ENCODE measurements around the gene OSBPL2.
A peak's percentile ranks its signal among the peaks of the same experiment; 100 is the strongest.

Gene OSBPL2

GRCh38 chr20:62309947-62310756 lies 71.8 kb downstream of the OSBPL2 start (continued):
- TF ChIP-seq ZNF544 (tag by site-specific recombination; IDR thresholded peaks at IDR 0.05): no peak

GRCh38 chr20:62310757-62311121 lies 72.4 kb downstream of the OSBPL2 start:
- no peak for TF ChIP-seq ZNF571 (tag by site-specific recombination; IDR thresholded peaks at IDR 0.05)
- TF ChIP-seq ZSCAN18 (tag by site-specific recombination; IDR thresholded peaks at IDR 0.05): no peak
- no peak for TF ChIP-seq ZNF335 (tag by site-specific recombination; conservative IDR thresholded peaks at IDR 0.05)
- no peak for TF ChIP-seq GLI4 (tag by site-specific recombination; IDR thresholded peaks at IDR 0.05)
- no peak for TF ChIP-seq ZNF274 (IDR thresholded peaks at IDR 0.05; ENCODE audit: low read length)
- no peak for TF ChIP-seq ZNF274 (tag by site-specific recombination; IDR thresholded peaks at IDR 0.05; ENCODE audit: borderline replicate concordance)
- TF ChIP-seq ZBTB44 (tag by site-specific recombination; IDR thresholded peaks at IDR 0.05): no peak
- TF ChIP-seq ZSCAN30 (tag by site-specific recombination; IDR thresholded peaks at IDR 0.05): no peak
- TF ChIP-seq SETDB1 (IDR thresholded peaks at IDR 0.05; ENCODE audit: insufficient read length, low read length): no peak
- TF ChIP-seq ZNF560 (tag by site-specific recombination; IDR thresholded peaks at IDR 0.05; ENCODE audit: borderline replicate concordance): no peak
- TF ChIP-seq FEZF1 (tag by site-specific recombination; IDR thresholded peaks at IDR 0.05): no peak
- no peak for TF ChIP-seq OSR2 (tag by site-specific recombination; IDR thresholded peaks at IDR 0.05)
- TF ChIP-seq ZNF645 (tag by site-specific recombination; IDR thresholded peaks at IDR 0.05): no peak
- no peak for TF ChIP-seq ZNF302 (tag by site-specific recombination; IDR thresholded peaks at IDR 0.05; ENCODE audit: low read depth)
- no peak for TF ChIP-seq ZNF513 (tag by site-specific recombination; IDR thresholded peaks at IDR 0.05)
- TF ChIP-seq ZNF350 (tag by site-specific recombination; IDR thresholded peaks at IDR 0.05): no peak
- no peaks in the 10 kb centered on the region for H3K4me1 ChIP-seq (ENCODE audit: control insufficient read depth, insufficient read depth, low read length)
- H3K27ac ChIP-seq (ENCODE audit: extremely low read depth, low read depth, low read length): no peak overlapping the region
- peaks cover 0 to 92% of the 10 kb centered on the region in 2 experiments; a peak in 2 of 3 replicates for H3K36me3 ChIP-seq (ENCODE audit: control insufficient read depth in 2 of 2, insufficient read depth in 1 of 2, low read length in 2 of 2)
- ChIA-PET POLR2A (interaction anchor here (1.5 kb wide), 1 partner anchor 56 kb away, joined by 3 read pairs; no protein-coding TSS in a partner anchor), CTCF (no interaction called here)
- H3K4me3 ChIP-seq (ENCODE audit: low read depth, low read length): no peak overlapping the region
- no peaks in the 10 kb centered on the region for H3K9me3 ChIP-seq (ENCODE audit: control insufficient read depth, insufficient read depth, low read depth, low read length)

- Histone ChIP-seq H3K4me3 (ENCODE audit: low read depth, low read length) (no peak overlapping the region), H3K9me3 (ENCODE audit: control insufficient read depth, insufficient read depth, low read depth, low read length) (no peaks in the 10 kb centered on the region), H3K4me1 (ENCODE audit: control insufficient read depth, insufficient read depth, low read length) (no peaks in the 10 kb centered on the region), H3K27ac (ENCODE audit: extremely low read depth, low read depth, low read length) (no peak overlapping the region), H3K36me3 (ENCODE audit: control insufficient read depth in 2 of 2, insufficient read depth in 1 of 2, low read length in 2 of 2) (peaks cover 0 to 92% of the 10 kb centered on the region in 2 experiments; a peak in 2 of 3 replicates)
- ChIA-PET CTCF (no interaction called here), POLR2A (interaction anchor here (1.5 kb wide), 1 partner anchor 55 kb away, joined by 3 read pairs; no protein-coding TSS in a partner anchor)
- TF ChIP-seq ZNF555 (tag by site-specific recombination; conservative IDR thresholded peaks at IDR 0.05): no peak
- TF ChIP-seq ZNF202 (tag by site-specific recombination; IDR thresholded peaks at IDR 0.05; ENCODE audit: borderline replicate concordance): no peak
- 0 out of 2 replicates have a peak, but pooled peaks have one; percentile 5 for TF ChIP-seq EGR2 (tag by site-specific recombination; IDR thresholded peaks at IDR 0.05; ENCODE audit: low read depth)
- no peak for TF ChIP-seq KLF10 (tag by site-specific recombination; IDR thresholded peaks at IDR 0.05)
- no peak for TF ChIP-seq ZFP41 (tag by site-specific recombination; IDR thresholded peaks at IDR 0.05; ENCODE audit: borderline replicate concordance)
- TF ChIP-seq ZNF792 (tag by site-specific recombination; IDR thresholded peaks at IDR 0.05): no peak
- TF ChIP-seq ZBTB8A (tag by site-specific recombination; IDR thresholded peaks at IDR 0.05): no peak
- TF ChIP-seq ZSCAN23 (tag by site-specific recombination; IDR thresholded peaks at IDR 0.05): no peak
Measured at GRCh38 chr20:62311150-62311549, 72.8 kb downstream of the OSBPL2 start.

All from HEK293 (cell line).